Left ventricle myocardium inferior (tissue), 1 donor: ENCODE measurements around the gene TMEM54. TPM values are rescaled to one million over a fixed set of nuclear protein-coding genes. Genes with fewer than 3 reads are reported as not detected.

Experiments
- DNase-seq: peaks from one replicate; pipeline ENCODE4 v3.0.0-alpha.2; 2020
- H3K27ac ChIP-seq: fragments of 200-600 bp; replicated peaks from 2 replicates; pipeline ENCODE4 v1.8.0; 2021
- H3K27me3 ChIP-seq: fragments of 200-600 bp; 2 replicates; pipeline ENCODE4 v1.8.0; 2021; ENCODE audit warnings: low read depth
- H3K36me3 ChIP-seq: fragments of 200-600 bp; 2 replicates; pipeline ENCODE4 v1.8.0; 2021
- H3K4me1 ChIP-seq: fragments of 200-600 bp; 2 replicates; pipeline ENCODE4 v1.8.0; 2021
- H3K4me3 ChIP-seq: fragments of 200-600 bp; 2 replicates; pipeline ENCODE4 v1.8.0; 2021; ENCODE audit warnings: mild to moderate bottlenecking, moderate library complexity
- H3K9me3 ChIP-seq: fragments of 200-600 bp; replicated peaks from 2 replicates; pipeline ENCODE4 v1.8.0; 2021
- intact Hi-C: fragments of 100-400 bp; cut with micrococcal nuclease; formaldehyde crosslinking; loops from one replicate; pipeline ENCODE4 v1.11.0; 2022
- total RNA-seq: library from RNA; stranded (reverse); fragmentation: NEBNext Ultra II Directional; extraction: Animal tissue kit (Norgen Biotek cat#: 25700); gene quantifications from one replicate; pipeline ENCODE4 v1.2.1, GENCODE V29; 2021
- TF ChIP-seq, protein P1 (sequence below): fragments of 200-600 bp; IDR thresholded peaks from 2 replicates; pipeline ENCODE4 v1.8.0; 2021; ENCODE audit warnings: antibody characterized with exemption, mild to moderate bottlenecking, borderline replicate concordance
- donor health status: DM: no; HTN: yes; CAD: no; lungs with severe emphysema.

Gene TMEM54
- total RNA-seq, 1 donor from 2014 or later: 14.2 TPM

DNA sequence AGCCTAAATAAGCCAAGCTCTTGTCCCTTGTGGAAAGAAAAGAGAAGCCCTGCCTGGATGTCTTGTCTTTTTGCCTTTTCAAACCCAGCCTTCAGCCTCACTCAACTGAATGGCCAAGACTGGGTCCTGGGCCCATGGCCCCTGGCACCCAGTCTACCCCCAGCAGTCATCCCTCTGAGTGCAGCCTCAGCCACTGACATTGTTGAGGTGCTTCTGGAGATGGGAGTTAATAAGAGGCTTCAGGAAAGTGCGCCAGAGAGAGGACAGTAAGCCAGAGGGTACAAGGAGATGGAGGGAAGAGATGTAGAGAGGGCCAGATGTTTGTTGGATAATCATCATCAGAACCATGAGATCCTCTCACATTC is 37.3 kb downstream of the TMEM54 start:
- H3K27ac ChIP-seq: peak overlapping the region; percentile 67
- intact Hi-C loops: no loop called here

DNA sequence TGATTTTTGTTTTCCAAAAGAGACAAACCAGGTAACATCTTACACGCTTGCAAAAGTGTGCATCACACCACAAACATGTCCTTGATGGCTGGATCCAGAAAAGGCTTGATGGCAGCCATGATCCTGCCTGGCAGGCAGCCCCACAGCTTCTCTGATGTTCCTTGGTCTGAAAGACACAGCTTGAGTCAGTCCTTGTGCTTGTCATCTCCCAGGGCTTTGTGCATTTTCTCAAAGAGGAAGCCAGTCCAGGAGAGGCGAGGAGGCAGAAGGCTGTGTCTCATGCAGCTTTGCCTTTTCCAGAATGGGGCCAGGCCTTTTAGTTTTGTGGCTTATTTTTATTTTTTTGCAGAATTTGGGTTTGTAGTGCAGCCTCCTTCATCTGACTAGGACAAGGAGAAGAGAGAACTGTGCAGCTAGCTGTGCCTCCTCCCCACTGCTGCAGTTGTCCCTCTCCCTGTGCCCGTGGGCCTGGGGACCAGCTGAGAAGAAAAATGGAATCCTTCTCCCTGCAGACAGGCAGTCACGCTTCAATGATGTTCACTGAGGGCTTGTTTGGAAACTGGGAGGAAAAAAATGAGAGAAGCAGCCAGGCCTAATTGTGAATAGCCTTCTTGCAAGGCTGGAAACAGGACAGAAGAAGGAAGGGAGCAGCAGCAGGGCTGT is 37.8 kb downstream of the TMEM54 start:
- no peaks in the 10 kb centered on the region for H3K27me3 ChIP-seq
- peaks cover 51% of the 10 kb centered on the region for H3K4me1 ChIP-seq
- TF ChIP-seq, protein P1, sequence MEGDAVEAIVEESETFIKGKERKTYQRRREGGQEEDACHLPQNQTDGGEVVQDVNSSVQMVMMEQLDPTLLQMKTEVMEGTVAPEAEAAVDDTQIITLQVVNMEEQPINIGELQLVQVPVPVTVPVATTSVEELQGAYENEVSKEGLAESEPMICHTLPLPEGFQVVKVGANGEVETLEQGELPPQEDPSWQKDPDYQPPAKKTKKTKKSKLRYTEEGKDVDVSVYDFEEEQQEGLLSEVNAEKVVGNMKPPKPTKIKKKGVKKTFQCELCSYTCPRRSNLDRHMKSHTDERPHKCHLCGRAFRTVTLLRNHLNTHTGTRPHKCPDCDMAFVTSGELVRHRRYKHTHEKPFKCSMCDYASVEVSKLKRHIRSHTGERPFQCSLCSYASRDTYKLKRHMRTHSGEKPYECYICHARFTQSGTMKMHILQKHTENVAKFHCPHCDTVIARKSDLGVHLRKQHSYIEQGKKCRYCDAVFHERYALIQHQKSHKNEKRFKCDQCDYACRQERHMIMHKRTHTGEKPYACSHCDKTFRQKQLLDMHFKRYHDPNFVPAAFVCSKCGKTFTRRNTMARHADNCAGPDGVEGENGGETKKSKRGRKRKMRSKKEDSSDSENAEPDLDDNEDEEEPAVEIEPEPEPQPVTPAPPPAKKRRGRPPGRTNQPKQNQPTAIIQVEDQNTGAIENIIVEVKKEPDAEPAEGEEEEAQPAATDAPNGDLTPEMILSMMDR: no peak
- H3K9me3 ChIP-seq: no peaks in the 10 kb centered on the region
- intact Hi-C loops: no loop called here
- H3K36me3 ChIP-seq: peaks cover 41% of the 10 kb centered on the region
- peak overlapping the region; percentile 67 for H3K27ac ChIP-seq
- DNase-seq: no peak
- no peak overlapping the region for H3K4me3 ChIP-seq

More for the DNA sequence above, 37.3 kb downstream of the TMEM54 start:
- Histone ChIP-seq H3K4me1 (peaks cover 51% of the 10 kb centered on the region), H3K9me3 (no peaks in the 10 kb centered on the region), H3K36me3 (peaks cover 40% of the 10 kb centered on the region), H3K4me3 (no peak overlapping the region), H3K27me3 (no peaks in the 10 kb centered on the region)
- DNase-seq: no peak
- TF ChIP-seq, protein P1: no peak

DNA sequence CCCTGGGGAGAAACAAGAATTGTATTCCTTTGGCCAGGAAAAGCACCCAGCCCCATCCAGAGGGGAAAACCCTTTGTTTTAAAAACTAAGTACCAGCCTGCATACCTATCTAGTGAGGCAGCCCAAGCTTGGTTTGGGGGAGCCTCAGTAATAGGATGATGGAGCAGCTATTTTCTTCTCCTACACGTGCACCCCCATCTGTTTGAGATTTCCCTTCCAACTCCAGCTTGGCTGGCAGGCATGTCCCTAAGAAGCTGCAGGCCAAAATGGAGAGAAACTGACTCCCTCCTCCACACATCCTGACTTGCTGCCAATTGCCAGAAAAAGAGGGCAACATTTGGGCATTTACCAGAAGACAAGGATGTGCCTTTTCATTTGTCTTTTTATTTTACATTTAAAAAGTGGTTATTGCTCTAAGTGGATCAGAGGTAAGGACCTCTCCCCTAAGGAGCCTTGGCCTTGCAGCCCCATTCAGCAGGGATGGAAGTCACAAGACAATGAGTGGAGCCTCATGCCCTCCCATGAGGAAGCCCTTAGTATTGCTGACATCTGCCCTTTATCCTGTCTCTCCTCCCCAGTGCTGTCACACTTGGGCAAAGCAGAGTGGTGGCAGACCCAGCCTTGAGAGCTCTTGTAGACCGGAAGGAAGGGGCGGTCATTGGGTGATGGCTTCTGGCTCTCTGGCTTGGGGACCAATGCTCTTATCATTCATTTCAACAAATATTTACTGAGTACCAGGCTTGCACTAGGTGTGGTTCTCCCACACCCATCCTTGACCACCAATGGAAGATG is 39.1 kb downstream of the TMEM54 start:
- TF ChIP-seq, protein P1: no peak
- no peaks in the 10 kb centered on the region for H3K27me3 ChIP-seq
- peak overlapping the region; percentile 55 for H3K27ac ChIP-seq
- H3K9me3 ChIP-seq: no peaks in the 10 kb centered on the region
- H3K4me3 ChIP-seq: no peak overlapping the region
- DNase-seq: no peak
- peaks cover 46% of the 10 kb centered on the region for H3K36me3 ChIP-seq
- intact Hi-C loops: no loop called here
- H3K4me1 ChIP-seq: peaks cover 51% of the 10 kb centered on the region

DNA sequence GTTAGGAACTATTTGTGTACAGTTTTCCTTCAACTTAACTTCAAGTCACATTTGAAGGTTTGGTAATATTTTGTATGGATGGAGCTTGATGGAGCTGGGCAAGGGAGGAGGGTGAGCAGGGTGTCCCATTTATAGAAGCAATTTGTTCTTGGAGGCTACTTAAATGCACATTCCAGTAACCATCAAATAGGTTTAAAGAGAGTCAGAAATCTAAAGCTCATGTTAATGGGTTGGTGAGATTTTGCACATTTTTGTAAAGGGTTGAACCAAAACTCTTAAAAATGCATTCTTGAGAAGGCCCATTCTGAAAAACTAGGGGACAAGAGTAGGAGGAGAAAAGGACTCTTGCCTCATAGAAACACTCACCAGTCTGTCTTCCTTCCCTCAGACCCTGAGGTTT is 40.6 kb downstream of the TMEM54 start:
- H3K36me3 ChIP-seq: peaks cover 61% of the 10 kb centered on the region
- no peaks in the 10 kb centered on the region for H3K27me3 ChIP-seq
- no peaks in the 10 kb centered on the region for H3K9me3 ChIP-seq
- H3K27ac ChIP-seq: no peak overlapping the region
- intact Hi-C loops: no loop called here
- no peak overlapping the region for H3K4me3 ChIP-seq
- peaks cover 43% of the 10 kb centered on the region for H3K4me1 ChIP-seq
- TF ChIP-seq, protein P1: no peak
- DNase-seq: no peak

DNA sequence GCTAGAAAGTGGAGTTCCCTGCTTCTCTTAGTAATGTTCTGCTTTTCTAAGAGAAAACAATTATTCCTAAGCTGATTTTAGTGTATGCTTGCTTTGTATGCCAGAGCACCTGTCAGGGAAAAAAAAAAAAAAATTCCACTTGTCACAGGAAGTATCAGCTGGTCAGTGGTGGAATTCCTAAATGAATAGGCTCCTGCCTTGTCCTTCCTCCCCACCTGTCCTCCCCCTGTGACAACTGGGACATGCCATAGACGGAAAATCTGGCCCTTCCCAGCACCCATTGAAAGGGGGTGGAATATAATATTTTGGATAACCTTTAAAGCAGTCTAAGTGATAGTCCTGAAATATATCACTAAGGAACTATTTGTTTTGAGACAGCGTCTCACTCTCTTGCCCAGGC is 41.3 kb downstream of the TMEM54 start:
- no peak overlapping the region for H3K4me3 ChIP-seq
- intact Hi-C loops: no loop called here
- no peaks in the 10 kb centered on the region for H3K9me3 ChIP-seq
- no peak for DNase-seq
- H3K36me3 ChIP-seq: peaks cover 67% of the 10 kb centered on the region
- H3K27ac ChIP-seq: no peak overlapping the region
- peaks cover 37% of the 10 kb centered on the region for H3K4me1 ChIP-seq
- TF ChIP-seq, protein P1: no peak
- no peaks in the 10 kb centered on the region for H3K27me3 ChIP-seq
